ENCODE data around the gene PTPRT. TPM values are rescaled to one million over a fixed set of nuclear protein-coding genes. Genes with fewer than 3 reads are reported as not detected.

PTPRT gene
- total and polyA plus RNA-seq, 2 of the 4 experiments (the other 2 are of a cell fraction): not detected

- ATAC-seq (ENCODE audit: low read depth) (no peak), DNase-seq (no peak)
- Histone ChIP-seq H3K36me3 (ENCODE audit: control insufficient read depth, insufficient read depth, low read length) (no peaks in the 10 kb centered on the region), H2AK9ac (replicated peaks; ENCODE audit: low read depth, low read length, poor library complexity) (no peak overlapping the region), H3K27me3 (ENCODE audit: control insufficient read depth, insufficient read depth, low read length) (no peaks in the 10 kb centered on the region), H3K23ac (ENCODE audit: low read depth, low read length) (no peak overlapping the region), H3K27ac (ENCODE audit: insufficient read depth, low read length) (no peak overlapping the region), H3K4me1 (ENCODE audit: control insufficient read depth, insufficient read depth, low read length) (no peaks in the 10 kb centered on the region), H3K9me3 (ENCODE audit: control insufficient read depth, insufficient read depth, low read length) (peaks cover 18% of the 10 kb centered on the region), H3K18ac (ENCODE audit: low read depth, low read length) (no peak overlapping the region), H4K8ac (ENCODE audit: low read depth in 2 of 2, low read length in 2 of 2) (no peak overlapping the region), H2BK20ac (ENCODE audit: low read depth, low read length) (no peak overlapping the region), H3K14ac (replicated peaks; ENCODE audit: low read depth, low read length) (no peak overlapping the region), H3K56ac (ENCODE audit: extremely low read depth, insufficient read depth, low read length) (no peak overlapping the region), H3K79me1 (ENCODE audit: low read depth in 1 of 2, low read length in 2 of 2) (no peaks in the 10 kb centered on the region), H4K20me1 (ENCODE audit: insufficient read depth, low read length) (no peaks in the 10 kb centered on the region), H4K5ac (ENCODE audit: low read depth, low read length) (no peak overlapping the region), H3K9ac (ENCODE audit: low read depth, low read length) (no peak overlapping the region), H2AK5ac (ENCODE audit: low read depth, low read length) (no peak overlapping the region), H4K91ac (ENCODE audit: insufficient read depth, low read depth, low read length) (no peak overlapping the region), H2BK120ac (ENCODE audit: low read depth, low read length) (no peak overlapping the region), H2BK5ac (ENCODE audit: low read depth, low read length, poor library complexity, severe bottlenecking) (no peak overlapping the region), H2BK15ac (ENCODE audit: low read depth, low read length) (no peak overlapping the region), H3K4ac (ENCODE audit: low read depth, low read length) (no peak overlapping the region), H3K9me1 (ENCODE audit: insufficient read depth, low read length) (no peaks in the 10 kb centered on the region), H3K4me3 (ENCODE audit: insufficient read depth, low read depth, low read length) (no peak overlapping the region), H2AFZ (replicated peaks; ENCODE audit: low read length, poor library complexity) (no peak overlapping the region), H3K4me2 (ENCODE audit: low read depth, low read length) (no peak overlapping the region)
- intact Hi-C loops (cut with micrococcal nuclease): no loop called here
- in situ Hi-C loops (cut with MboI; ENCODE audit: low sequenced_read_pairs): no loop called here
- dilution Hi-C loops (cut with HindIII; ENCODE audit: low sequenced_read_pairs, unreplicated experiment): no loop called here
- CTCF ChIA-PET: no interaction called here
- BruUV-seq (replicated peaks): no TSS peak
- POLR2A ChIA-PET (ENCODE audit: unreplicated experiment): no interaction called here
- no peak for TF ChIP-seq RCOR1 (IDR thresholded peaks at IDR 0.05; ENCODE audit: insufficient replicate concordance, low read length)
- WGBS, 2 experiments (ENCODE audit: extremely low coverage in 2 of 2, insufficient read length in 1 of 2): no CpG with 5 or more reads among the region's 2 CpGs
Observed at GRCh38 chr20:42043921-42044320, 1145.8 kb downstream of the PTPRT start.

Measured in IMR-90 (cell line).